RPMI7951 (cell line): ENCODE results near the gene RBM39. TPM values are rescaled to one million over a fixed set of nuclear protein-coding genes. Genes with fewer than 3 reads are reported as not detected.
"Not testable (repeated sequence)": the region's sequence is repeated elsewhere in the genome, so short reads cannot be mapped to it uniquely, and the experiment has no call there.

Experiments
- DNase-seq: peaks from one replicate; pipeline ENCODE4 v3.0.0-alpha.2; 2012; ENCODE audit warnings: low read depth
- total RNA-seq: library from RNA; depleted of rRNA; stranded (reverse); fragments of >200 nt; shearing (Covaris generic); gene quantifications from 2 replicates; pipeline ENCODE4 v1.2.3, GENCODE V29; 2014

Gene RBM39
- total RNA-seq, 1 experiment from 2014 or later: 327 TPM

DNA sequence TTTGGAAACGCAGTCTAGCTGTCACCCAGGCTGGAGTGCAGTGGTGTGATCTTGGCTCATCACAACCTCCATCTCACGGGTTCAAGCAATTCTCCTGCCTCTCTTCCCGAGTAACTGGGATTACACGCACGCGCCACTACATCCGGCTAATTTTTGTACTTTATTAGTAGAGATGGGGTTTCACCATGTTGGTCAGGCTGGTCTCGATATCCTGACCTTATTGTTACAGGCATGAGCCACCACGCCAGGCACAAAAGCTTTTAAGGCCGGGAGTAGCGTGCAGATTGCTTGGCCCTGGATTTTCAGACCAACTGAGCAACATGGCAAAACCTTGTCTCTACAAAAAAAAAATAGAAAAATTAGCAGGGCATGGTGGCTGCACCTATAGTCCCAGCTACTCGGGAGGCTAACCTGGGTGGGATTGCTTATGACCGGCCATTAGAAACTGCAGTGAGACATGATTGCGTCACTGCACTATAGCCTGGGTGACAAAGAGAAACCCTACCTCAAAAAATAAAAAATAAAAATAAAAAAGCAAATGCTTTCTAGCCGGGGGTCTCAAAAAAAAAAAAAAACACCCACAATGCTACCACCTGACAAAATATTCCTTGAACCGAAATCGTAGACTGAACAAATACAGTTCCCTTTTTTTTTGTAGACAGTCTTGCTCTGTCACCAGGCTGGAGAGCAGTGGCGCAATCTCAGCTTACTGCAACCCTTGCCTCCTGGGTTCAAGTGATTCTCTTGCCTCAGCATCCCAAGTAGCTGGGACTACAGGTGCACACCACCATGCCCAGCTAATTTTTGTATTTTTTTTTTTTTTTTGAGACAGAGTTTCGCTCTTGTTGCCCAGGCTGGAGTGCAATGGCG lies 15.0 kb downstream of the RBM39 start:
- DNase-seq: no peak

GRCh38 chr20:35724321-35725230 lies 17.5 kb downstream of the RBM39 start:
- DNase-seq: no peak

- DNase-seq: not testable (repeated sequence)
These were observed 18.3 kb downstream of the RBM39 start for GRCh38 chr20:35723652-35724320.

DNA sequence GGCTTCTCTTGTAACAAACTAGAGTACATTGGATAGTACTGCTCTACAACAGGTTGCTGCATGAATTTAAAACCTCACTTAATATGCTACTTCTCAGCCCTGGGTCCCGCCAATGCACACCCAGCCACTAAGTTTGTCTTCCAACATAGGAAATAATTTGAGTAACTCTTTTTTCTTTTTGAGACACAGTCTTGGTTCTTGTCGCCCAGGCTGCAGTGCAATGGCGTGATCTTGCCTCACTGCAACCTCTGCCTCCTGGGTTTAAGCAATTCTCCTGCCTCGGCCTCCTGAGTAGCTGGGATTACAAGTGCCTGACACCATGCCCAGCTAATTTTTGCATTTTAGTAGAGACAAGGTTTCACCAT lies 18.8 kb downstream of the RBM39 start:
- not testable (repeated sequence) for DNase-seq

DNA sequence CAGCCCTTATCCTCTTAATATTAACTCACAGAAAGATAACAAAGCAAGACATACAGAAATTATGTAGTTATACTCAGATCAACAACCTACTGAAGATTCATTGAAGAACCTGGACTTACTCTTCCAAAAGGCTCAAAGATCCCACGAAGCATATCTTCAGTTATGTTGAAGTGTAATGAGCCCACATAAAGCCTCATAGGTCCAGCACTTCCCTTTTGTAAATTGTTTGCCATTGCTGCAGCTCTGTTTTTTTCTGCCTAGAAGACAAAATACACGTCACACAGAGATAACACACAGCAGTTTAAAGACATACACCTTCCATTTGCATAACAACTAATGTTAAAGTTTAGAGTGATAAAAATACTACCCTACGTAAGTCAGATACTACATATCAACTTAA lies 20.4 kb downstream of the RBM39 start:
- no peak for DNase-seq

DNA sequence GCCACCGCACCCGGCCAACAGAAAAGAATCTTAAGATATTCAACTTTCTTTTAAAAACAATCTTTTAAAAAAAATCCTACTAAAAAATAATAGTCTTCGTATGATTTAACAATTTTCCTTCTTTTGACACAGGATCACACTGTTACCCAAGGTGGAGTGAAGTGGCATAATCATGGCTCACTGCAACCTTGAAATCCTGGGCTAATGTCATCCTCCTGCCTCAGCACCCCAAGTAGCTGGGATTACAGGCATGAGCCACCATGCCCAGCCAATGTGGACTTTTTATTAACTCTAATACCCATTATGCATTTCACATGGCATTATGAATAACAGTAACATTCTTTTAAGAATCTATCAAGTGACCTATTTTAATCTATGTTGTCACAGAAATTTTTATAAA lies 20.8 kb downstream of the RBM39 start:
- DNase-seq: no peak

- no peak for DNase-seq
These were observed 21.6 kb downstream of the RBM39 start for GRCh38 chr20:35720165-35721123.

DNA sequence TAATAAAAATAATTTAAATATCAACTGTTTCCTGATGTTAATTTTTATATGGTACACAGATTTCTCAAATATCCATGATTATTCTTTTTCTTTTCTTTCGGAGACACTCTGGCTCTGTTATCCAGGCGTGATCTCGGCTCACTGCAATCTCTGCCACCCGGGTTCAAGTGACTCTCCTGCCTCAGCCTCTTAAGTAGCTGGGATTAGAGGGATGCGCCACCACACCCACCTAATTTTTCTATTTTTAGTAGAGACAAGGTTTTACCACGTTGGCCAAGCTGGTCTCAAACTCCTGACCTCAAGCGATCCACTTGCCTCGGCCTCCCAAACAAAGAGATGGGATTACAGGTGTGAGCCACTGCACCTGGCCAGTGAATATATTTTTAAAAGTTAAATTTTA lies 22.3 kb downstream of the RBM39 start:
- DNase-seq: no peak

- DNase-seq: peak; percentile 29
These were observed 23.0 kb downstream of the RBM39 start for GRCh38 chr20:35718972-35719635.

DNA sequence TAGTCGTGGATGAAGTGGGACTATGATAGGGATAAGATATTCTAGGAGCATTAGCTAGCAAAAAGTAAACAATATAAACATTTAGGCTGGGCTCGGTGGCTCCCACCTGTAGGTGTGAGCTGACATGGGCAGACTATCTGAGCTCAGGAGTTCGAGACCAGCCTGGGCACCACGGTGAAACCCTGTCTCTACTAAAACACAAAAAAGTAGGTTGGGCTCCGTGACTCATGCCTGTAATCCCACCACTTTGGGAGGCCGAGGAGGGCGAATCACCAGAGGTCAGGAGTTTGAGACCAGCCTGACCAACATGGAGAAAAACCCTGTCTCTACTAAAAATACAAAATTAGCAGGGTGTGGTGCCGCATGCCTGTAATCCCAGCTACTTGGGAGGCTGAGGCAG lies 23.7 kb downstream of the RBM39 start:
- peak; percentile 46 for DNase-seq

DNA sequence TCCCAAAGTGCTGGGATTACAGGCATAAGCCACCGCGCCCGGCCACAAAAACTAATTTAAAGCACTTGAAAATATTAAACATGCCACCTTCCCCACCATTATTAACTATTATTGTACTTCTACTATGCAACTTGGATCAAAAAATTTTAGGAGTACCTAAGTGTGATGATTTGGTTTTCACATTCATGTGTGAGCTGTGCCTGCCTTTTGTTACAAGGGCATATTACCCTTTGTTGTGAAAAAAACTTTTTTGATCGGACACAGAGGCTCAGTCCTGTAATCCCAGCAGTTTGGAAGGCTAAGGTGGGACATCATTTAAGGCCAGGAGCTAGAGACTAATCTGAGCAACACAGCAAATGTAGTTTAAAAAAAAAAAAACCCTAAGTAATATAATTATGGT lies 25.7 kb downstream of the RBM39 start:
- no peak for DNase-seq

DNA sequence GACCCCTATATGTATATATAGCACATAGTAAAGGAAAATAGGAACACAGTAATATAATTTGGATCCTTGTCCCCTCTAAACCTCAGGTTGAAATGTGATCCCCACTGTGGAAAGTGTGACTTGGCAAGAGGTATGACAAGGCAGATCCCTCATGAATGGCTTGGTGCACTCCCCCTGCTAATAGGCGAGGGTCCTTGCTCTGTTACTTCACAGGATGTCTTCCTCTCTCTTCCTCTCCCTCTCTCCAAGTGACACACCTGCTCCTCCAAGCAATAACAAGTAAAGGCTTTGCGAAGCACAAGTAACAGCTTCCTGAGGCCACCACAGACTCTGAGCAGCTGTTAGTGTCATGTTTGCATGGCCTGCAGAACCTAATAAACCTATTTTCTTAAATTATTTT lies 26.4 kb downstream of the RBM39 start:
- no peak for DNase-seq

- DNase-seq: no peak
These were observed 27.9 kb downstream of the RBM39 start for GRCh38 chr20:35714127-35714526.

DNA sequence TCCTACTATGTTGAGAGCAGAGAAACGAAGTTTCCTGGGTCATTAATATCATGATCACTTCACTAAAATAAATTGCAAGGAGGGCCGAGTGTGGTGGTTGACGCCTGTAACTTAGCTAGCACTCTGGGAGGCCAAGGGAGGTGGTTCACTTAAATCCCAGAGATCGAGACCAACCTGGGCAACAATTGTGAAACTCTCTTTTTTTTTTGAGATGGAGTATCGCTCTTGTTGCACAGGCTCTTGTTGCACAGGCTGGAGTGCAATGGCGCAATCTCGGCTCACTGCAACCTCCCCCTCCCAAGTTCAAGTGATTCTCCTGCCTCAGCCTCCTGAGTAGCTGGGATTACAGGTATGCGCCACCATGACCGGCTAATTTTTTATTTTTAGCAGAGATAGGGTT lies 28.9 kb downstream of the RBM39 start:
- not testable (repeated sequence) for DNase-seq

DNA sequence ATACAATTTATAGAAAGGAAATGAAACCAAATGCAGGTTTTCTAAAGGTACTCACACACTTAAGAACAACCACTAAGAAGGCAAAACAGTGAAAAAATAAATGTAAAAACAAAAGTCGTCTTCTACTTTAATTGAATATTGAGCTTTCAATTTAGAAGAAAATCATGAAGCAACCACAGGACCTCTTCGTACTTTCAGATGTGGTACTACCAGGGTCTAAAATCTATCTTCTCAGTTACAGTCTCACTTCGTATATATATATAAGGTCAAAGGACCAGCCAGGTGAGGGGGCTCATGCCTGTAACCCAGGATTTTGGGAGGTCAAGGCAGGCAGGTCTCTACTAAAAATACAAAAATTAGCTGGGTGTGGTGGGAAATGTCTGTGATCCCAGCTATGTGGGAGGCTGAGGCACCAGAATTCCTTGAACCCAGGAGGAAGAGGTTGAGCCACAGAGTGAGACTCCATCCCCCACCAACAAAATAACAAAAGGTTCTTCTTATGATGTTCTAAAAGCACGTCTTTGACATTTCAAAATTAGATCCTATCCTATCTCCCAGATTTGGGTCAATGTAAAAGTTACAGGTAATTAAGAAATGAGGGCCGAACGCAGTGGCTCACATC lies 30.4 kb downstream of the RBM39 start:
- DNase-seq: no peak

- no peak for DNase-seq
These were observed 31.0 kb downstream of the RBM39 start for GRCh38 chr20:35710884-35711587.

- no peak for DNase-seq
These were observed 32.0 kb downstream of the RBM39 start for GRCh38 chr20:35710039-35710438.

DNA sequence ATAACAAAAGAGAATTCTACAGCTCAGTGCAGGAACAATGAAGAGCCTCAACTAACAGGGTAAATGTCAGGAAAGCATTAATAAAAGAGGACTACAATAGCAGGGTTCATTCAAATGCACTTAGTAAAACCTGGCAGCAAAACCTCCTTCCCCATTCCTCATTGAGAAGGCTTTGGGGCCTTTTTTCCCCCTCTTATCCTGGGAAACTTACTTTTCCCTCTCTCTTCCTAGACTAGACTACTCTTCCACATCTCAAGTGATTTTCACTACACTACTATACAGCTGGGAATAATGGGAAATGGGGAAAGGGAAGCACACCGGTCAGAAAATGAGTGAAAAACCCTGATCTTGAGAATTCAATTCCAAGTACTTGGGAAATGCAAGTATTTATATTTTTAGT lies 32.8 kb downstream of the RBM39 start:
- DNase-seq: no peak

- no peak for DNase-seq
These were observed 33.6 kb downstream of the RBM39 start for GRCh38 chr20:35708502-35708901.
